ENCODE data around the gene CGB1.
"Not testable (repeated sequence)": the region's sequence is repeated elsewhere in the genome, so short reads cannot be mapped to it uniquely, and the experiment has no call there.

GRCh38 chr19:49039736-49040135, 3.0 kb upstream of the CGB1 start:
- TF ChIP-seq EZH2 (IDR thresholded peaks at IDR 0.05; ENCODE audit: insufficient read depth, poor library complexity, severe bottlenecking); EZH2phosphoT487 (IDR thresholded peaks at IDR 0.05; ENCODE audit: insufficient read depth, low read depth): not testable (repeated sequence)
